IMR-90 (cell line): ENCODE measurements around the gene HNRNPC. TPM values are rescaled to one million over a fixed set of nuclear protein-coding genes. Genes with fewer than 3 reads are reported as not detected.

Experiments
- ATAC-seq: fragments of 200-7000 bp; cut with Tn5 transposase; 2 replicates; pipeline ENCODE4 v1.9.1; 2020; ENCODE audit warnings: low read depth, mild to moderate bottlenecking, moderate library complexity
- BruUV-seq: library from RNA; stranded (reverse); fragments of 400-500 nt; replicated peaks from 2 replicates; lab custom pipeline; 2021; lab: Mats Ljungman, UMichigan
- CTCF ChIA-PET: fragments of 300-600 bp; formaldehyde crosslinking; extraction: SDS; loops from one replicate; lab custom pipeline; 2021; ENCODE audit warnings: antibody characterized with exemption; lab: Yijun Ruan, JAX
- POLR2A ChIA-PET: fragments of 300-600 bp; sonication (Branson Sonifier 250); formaldehyde crosslinking; loops from one replicate; lab custom pipeline; 2022; ENCODE audit warnings: antibody characterized with exemption; ENCODE audit not compliant: unreplicated experiment; lab: Charles Lee
- DNase-seq: peaks from one replicate; pipeline ENCODE4 v3.0.0; 2013
- H2AFZ ChIP-seq: replicated peaks from 2 replicates; pipeline ENCODE3; 2013; ENCODE audit warnings: low read length, mild to moderate bottlenecking; ENCODE audit not compliant: poor library complexity
- H2AK5ac ChIP-seq: 2 replicates; pipeline ENCODE4 v1.6.1; 2013; ENCODE audit warnings: low read depth, low read length, inconsistent platforms
- H2AK9ac ChIP-seq: replicated peaks from 2 replicates; pipeline ENCODE3; 2013; ENCODE audit warnings: mild to moderate bottlenecking, low read depth, low read length, moderate library complexity; ENCODE audit not compliant: poor library complexity
- H2BK120ac ChIP-seq: 2 replicates; pipeline ENCODE4 v1.6.1; 2013; ENCODE audit warnings: low read depth, low read length, inconsistent platforms
- H2BK15ac ChIP-seq: 3 replicates; pipeline ENCODE4 v1.6.1; 2013; ENCODE audit warnings: low read depth, low read length, inconsistent platforms
- H2BK20ac ChIP-seq: 2 replicates; pipeline ENCODE4 v1.6.1; 2013; ENCODE audit warnings: low read depth, mild to moderate bottlenecking, inconsistent platforms, low read length, moderate library complexity
- H2BK5ac ChIP-seq: 2 replicates; pipeline ENCODE4 v1.6.1; 2013; ENCODE audit warnings: mild to moderate bottlenecking, low read depth, low read length, inconsistent platforms; ENCODE audit not compliant: poor library complexity, severe bottlenecking
- H3K14ac ChIP-seq: replicated peaks from 2 replicates; pipeline ENCODE4 v1.6.1; 2013; ENCODE audit warnings: low read depth, low read length, inconsistent platforms
- H3K18ac ChIP-seq: 2 replicates; pipeline ENCODE4 v1.6.1; 2013; ENCODE audit warnings: low read depth, low read length, control low read depth
- H3K23ac ChIP-seq: 2 replicates; pipeline ENCODE4 v1.6.1; 2013; ENCODE audit warnings: low read depth, low read length, inconsistent platforms
- H3K27ac ChIP-seq: 2 replicates; pipeline ENCODE4 v1.5.1; 2013; ENCODE audit warnings: mild to moderate bottlenecking, control low read depth, low read length; ENCODE audit not compliant: insufficient read depth
- H3K27me3 ChIP-seq: 2 replicates; pipeline ENCODE4 v1.6.1; 2013; ENCODE audit warnings: low read length; ENCODE audit not compliant: control insufficient read depth, insufficient read depth
- H3K36me3 ChIP-seq: 2 replicates; pipeline ENCODE4 v1.6.1; 2013; ENCODE audit warnings: low read length, mixed read lengths; ENCODE audit not compliant: control insufficient read depth, insufficient read depth
- H3K4ac ChIP-seq: 2 replicates; pipeline ENCODE4 v1.6.1; 2013; ENCODE audit warnings: low read depth, low read length, inconsistent platforms
- H3K4me1 ChIP-seq: 2 replicates; pipeline ENCODE4 v1.6.1; 2013; ENCODE audit warnings: low read length, mixed read lengths; ENCODE audit not compliant: control insufficient read depth, insufficient read depth
- H3K4me2 ChIP-seq: 2 replicates; pipeline ENCODE4 v1.6.1; 2013; ENCODE audit warnings: low read depth, mild to moderate bottlenecking, control low read depth, low read length, moderate library complexity
- H3K4me3 ChIP-seq: 2 replicates; pipeline ENCODE4 v1.5.1; 2013; ENCODE audit warnings: low read depth, mild to moderate bottlenecking, control low read depth, low read length, moderate library complexity; ENCODE audit not compliant: insufficient read depth
- H3K56ac ChIP-seq: 2 replicates; pipeline ENCODE4 v1.6.1; 2013; ENCODE audit warnings: low read length, inconsistent platforms; ENCODE audit not compliant: insufficient read depth; ENCODE audit errors: extremely low read depth
- H3K79me1 ChIP-seq, 2 experiments: 2 replicates each; pipeline ENCODE4 v1.6.1; 2013; ENCODE audit warnings: low read length in 2 of 2, inconsistent platforms in 1 of 2, low read depth in 1 of 2
- H3K9ac ChIP-seq: 2 replicates; pipeline ENCODE4 v1.6.1; 2013; ENCODE audit warnings: low read depth, low read length, control low read depth
- H3K9me1 ChIP-seq: 2 replicates; pipeline ENCODE4 v1.6.1; 2013; ENCODE audit warnings: low read length, inconsistent platforms; ENCODE audit not compliant: insufficient read depth
- H3K9me3 ChIP-seq: 2 replicates; pipeline ENCODE4 v1.6.1; 2013; ENCODE audit warnings: low read length; ENCODE audit not compliant: control insufficient read depth, insufficient read depth
- H4K20me1 ChIP-seq: 2 replicates; pipeline ENCODE4 v1.6.1; 2013; ENCODE audit warnings: low read length, inconsistent platforms; ENCODE audit not compliant: insufficient read depth
- H4K5ac ChIP-seq: 2 replicates; pipeline ENCODE4 v1.6.1; 2013; ENCODE audit warnings: mild to moderate bottlenecking, low read depth, low read length, control low read depth
- H4K8ac ChIP-seq, 2 experiments: 2 replicates each; pipeline ENCODE4 v1.6.1; 2013; ENCODE audit warnings: low read depth in 2 of 2, low read length in 2 of 2, control low read depth in 1 of 2, inconsistent platforms in 1 of 2
- H4K91ac ChIP-seq: 2 replicates; pipeline ENCODE4 v1.6.1; 2013; ENCODE audit warnings: low read depth, low read length, inconsistent platforms; ENCODE audit not compliant: insufficient read depth
- BHLHE40 ChIP-seq: fragments of 150-350 bp; IDR thresholded peaks from 2 replicates; pipeline ENCODE4 v1.6.1; 2016; ENCODE audit warnings: mild to moderate bottlenecking, low read depth, low read length
- CEBPB ChIP-seq: IDR thresholded peaks from 2 replicates; pipeline ENCODE4 v1.6.1; 2012; ENCODE audit warnings: low read depth, low read length, improper control_type of control experiment
- CHD1 ChIP-seq: IDR thresholded peaks from 2 replicates; pipeline ENCODE4 v1.6.1; 2012; ENCODE audit warnings: low read depth, low read length, improper control_type of control experiment
- FOS ChIP-seq: fragments of 150-350 bp; IDR thresholded peaks from 2 replicates; pipeline ENCODE4 v1.6.1; 2016; ENCODE audit warnings: low read depth, low read length
- POLR2A ChIP-seq: IDR thresholded peaks from 2 replicates; pipeline ENCODE4 v1.6.1; 2012; ENCODE audit warnings: mild to moderate bottlenecking, low read depth, low read length
- RAD21 ChIP-seq: IDR thresholded peaks from 2 replicates; pipeline ENCODE4 v1.6.1; 2012; ENCODE audit warnings: low read length, improper control_type of control experiment
- SMC3 ChIP-seq: fragments of 150-350 bp; IDR thresholded peaks from 2 replicates; pipeline ENCODE4 v1.6.1; 2016; ENCODE audit warnings: low read depth, mild to moderate bottlenecking, antibody characterized with exemption, low read length, moderate library complexity
- WGBS, 2 experiments: methylation state at CpG; one replicate each; pipeline versions ENCODE4 v1.1.5 to v1.1.7; 2013; ENCODE audit warnings: missing lambda C conversion rate in 2 of 2; ENCODE audit not compliant: insufficient read length in 1 of 2; ENCODE audit errors: extremely low coverage in 2 of 2; 5-methylcytosine and 5-hydroxymethylcytosine counted together
- dilution Hi-C: fragments of 300-500 bp; cut with HindIII; formaldehyde crosslinking; loops from one replicate; pipeline ENCODE4 v1.14.3; 2018; ENCODE audit warnings: low sequenced_read_pairs; ENCODE audit not compliant: unreplicated experiment
- in situ Hi-C: fragments of 300-500 bp; cut with MboI; formaldehyde crosslinking; loops from 3 replicates; pipeline ENCODE4 v1.14.3; 2019; ENCODE audit warnings: low sequenced_read_pairs, inconsistent platforms, mixed read lengths
- intact Hi-C: fragments of 100-400 bp; cut with micrococcal nuclease; formaldehyde crosslinking; loops from 2 replicates; pipeline ENCODE4 v1.10.0; 2022
- polyA plus RNA-seq, 3 experiments: library from polyadenylated mRNA; depleted of rRNA; stranded (reverse); fragments of >200 nt; gene quantifications; 2 replicates each; pipeline ENCODE4 v1.2.3, GENCODE V29; 2012; ENCODE audit warnings: low replicate concordance in 1 of 3
- total RNA-seq: library from RNA; depleted of rRNA; stranded (reverse); fragments of >200 nt; gene quantifications from 2 replicates; pipeline ENCODE4 v1.2.3, GENCODE V29; 2012
- TF ChIP-seq, protein P1 (sequence below): fragments of 150-350 bp; IDR thresholded peaks from 2 replicates; pipeline ENCODE4 v1.6.1; 2017; ENCODE audit warnings: mild to moderate bottlenecking, antibody characterized with exemption, low read length, low read depth

Gene HNRNPC
- total and polyA plus RNA-seq, 2 of the 4 experiments (the other 2 are of a cell fraction), result 308 to 615 TPM

DNA sequence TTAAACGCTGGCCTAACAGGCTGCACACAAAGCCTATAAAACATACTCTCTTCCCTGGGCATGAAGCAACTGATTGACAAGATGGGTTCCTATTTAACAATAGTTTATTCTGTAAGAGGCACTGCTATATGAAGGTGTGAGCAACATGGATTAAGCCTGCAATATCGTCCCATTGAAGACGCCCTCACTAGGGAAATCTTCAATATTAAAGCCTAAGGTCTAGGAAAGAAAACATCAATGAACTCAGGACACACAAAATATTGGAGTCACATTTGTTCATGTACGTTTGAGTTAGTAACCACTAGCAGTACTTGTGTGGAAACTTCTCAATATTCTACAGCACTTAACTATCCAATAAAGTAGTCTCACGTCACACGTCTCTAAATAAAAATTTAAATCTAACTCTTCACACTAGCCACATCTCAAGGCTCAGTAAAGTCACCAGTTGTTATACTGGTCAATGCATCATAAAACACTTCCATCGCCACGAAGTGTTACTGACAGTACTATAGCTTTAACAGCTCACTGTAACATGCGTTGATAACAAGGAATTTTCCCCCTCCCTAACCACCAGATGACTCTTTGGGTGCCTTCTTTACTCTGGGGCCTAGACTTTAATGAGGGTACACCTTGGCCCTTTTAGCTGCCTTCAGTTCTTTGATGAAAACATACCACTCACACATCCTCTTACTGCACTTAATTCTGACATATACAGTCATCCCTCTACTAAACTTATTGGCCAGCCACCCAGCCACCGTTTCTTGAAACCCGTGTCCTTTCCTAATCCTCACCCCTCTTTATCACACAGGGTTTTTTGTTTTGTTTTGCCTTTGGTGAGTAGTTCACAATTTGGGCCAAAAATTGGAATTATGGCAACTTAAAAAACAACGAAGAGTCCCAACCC lies 63.3 kb downstream of the HNRNPC start:
- Histone ChIP-seq H2AK5ac (no peak overlapping the region), H2BK5ac (no peak overlapping the region), H3K56ac (no peak overlapping the region), H4K20me1 (no peaks in the 10 kb centered on the region; the same call in 1 of the 2 replicates), H3K23ac (no peak overlapping the region), H2BK15ac (no peak overlapping the region), H3K9ac (no peak overlapping the region), H3K18ac (no peak overlapping the region), H2AFZ (no peak overlapping the region), H3K27ac (no peak overlapping the region), H2AK9ac (no peak overlapping the region), H4K5ac (no peak overlapping the region), H2BK120ac (no peak overlapping the region), H4K8ac (no peak overlapping the region), H3K4me3 (no peak overlapping the region), H3K27me3 (no peaks in the 10 kb centered on the region), H3K4ac (no peak overlapping the region), H3K79me1 (peaks cover 3 to 42% of the 10 kb centered on the region in 2 experiments; a peak in 3 of 4 replicates), H3K4me2 (no peak overlapping the region), H3K9me3 (no peaks in the 10 kb centered on the region), H3K4me1 (no peaks in the 10 kb centered on the region; the same call in 1 of the 2 replicates), H3K14ac (no peak overlapping the region), H3K36me3 (peaks cover 30% of the 10 kb centered on the region), H3K9me1 (peaks cover 4% of the 10 kb centered on the region; the same call in 1 of the 2 replicates), H2BK20ac (no peak overlapping the region), H4K91ac (no peak overlapping the region)
- intact Hi-C loops, result no loop called here
- BruUV-seq, result no TSS peak
- no peak for DNase-seq
- TF ChIP-seq CEBPB, result no peak
- TF ChIP-seq POLR2A, result no peak
- TF ChIP-seq CHD1, result no peak
- TF ChIP-seq RAD21, result no peak
- TF ChIP-seq FOS, result no peak
- TF ChIP-seq BHLHE40, result no peak
- TF ChIP-seq SMC3, result no peak
- TF ChIP-seq, protein P1, sequence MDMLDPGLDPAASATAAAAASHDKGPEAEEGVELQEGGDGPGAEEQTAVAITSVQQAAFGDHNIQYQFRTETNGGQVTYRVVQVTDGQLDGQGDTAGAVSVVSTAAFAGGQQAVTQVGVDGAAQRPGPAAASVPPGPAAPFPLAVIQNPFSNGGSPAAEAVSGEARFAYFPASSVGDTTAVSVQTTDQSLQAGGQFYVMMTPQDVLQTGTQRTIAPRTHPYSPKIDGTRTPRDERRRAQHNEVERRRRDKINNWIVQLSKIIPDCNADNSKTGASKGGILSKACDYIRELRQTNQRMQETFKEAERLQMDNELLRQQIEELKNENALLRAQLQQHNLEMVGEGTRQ, result no peak
- CTCF ChIA-PET, result no interaction called here
- POLR2A ChIA-PET, result no interaction called here
- 95% methylated on average over 4 of the region's 12 CpGs; no CpG with 5 or more reads in 1 of the 2 experiments for WGBS, 2 experiments
- no peak for ATAC-seq
- in situ Hi-C loops, result no loop called here
- dilution Hi-C loops, result no loop called here
